HepG2 (cell line): ENCODE measurements around the gene AGER. TPM values are rescaled to one million over a fixed set of nuclear protein-coding genes. Genes with fewer than 3 reads are reported as not detected.

Source experiments
- ATAC-seq: fragments of 200-7000 bp; cut with Tn5 transposase; 3 replicates; pipeline ENCODE4 v1.9.1; 2020; ENCODE audit warnings: mild to moderate bottlenecking, moderate library complexity
- BruUV-seq: library from RNA; stranded (reverse); fragments of 400-500 nt; replicated peaks from 2 replicates; lab custom pipeline; 2021; lab: Mats Ljungman, UMichigan
- CTCF ChIA-PET: fragments of 300-600 bp; formaldehyde crosslinking; extraction: SDS; loops from one replicate; lab custom pipeline; 2021; ENCODE audit warnings: low total read pairs, inconsistent platforms, low intra/inter-chr PET ratio; lab: Yijun Ruan, JAX
- POLR2A ChIA-PET: fragments of 350-600 bp; sonication (Branson Sonifier 250); formaldehyde crosslinking; loops from one replicate; lab custom pipeline; 2020; ENCODE audit warnings: antibody characterized with exemption, inconsistent platforms; lab: Yijun Ruan, JAX
- DNase-seq: peaks from one replicate; pipeline ENCODE4 v3.0.0-alpha.2; 2015; ENCODE audit warnings: low spot score
- FAIRE-seq: peaks from 3 replicates; lab custom pipeline; 2011; peaks lifted over from hg19 to GRCh38; lab: Jason Lieb, UNC
- H2AFZ ChIP-seq: one replicate; pipeline ENCODE4 v1.6.1; 2011; ENCODE audit warnings: low read length, inconsistent platforms
- H3K27ac ChIP-seq: fragments of 300-600 bp; 3 replicates; pipeline ENCODE4 v1.8.0; 2011; ENCODE audit warnings: mixed run types, mild to moderate bottlenecking, mixed read lengths, low read length, inconsistent platforms; ENCODE audit not compliant: insufficient read depth; ENCODE audit errors: extremely low read length
- H3K27me3 ChIP-seq, 2 experiments: fragments of 200-600 bp in 1 of 2; 2 replicates in 1 of 2; 3 replicates in 1 of 2; pipeline versions ENCODE4 v1.6.0 to v1.8.0; 2011; ENCODE audit warnings: low read length in 2 of 2, mild to moderate bottlenecking in 2 of 2, moderate library complexity in 2 of 2, inconsistent platforms in 1 of 2; ENCODE audit not compliant: insufficient read depth in 2 of 2, control insufficient read depth in 1 of 2
- H3K36me3 ChIP-seq, 2 experiments: fragments of 200-600 bp in 1 of 2; replicated peaks in 1 of 2; 2 replicates in 1 of 2; 3 replicates in 1 of 2; pipeline versions ENCODE4 v1.5.1 to v1.8.0; 2011; ENCODE audit warnings: low read length in 2 of 2, inconsistent platforms in 1 of 2; ENCODE audit not compliant: insufficient read depth in 2 of 2, control insufficient read depth in 1 of 2
- H3K4me1 ChIP-seq: 2 replicates; pipeline ENCODE4 v1.5.1; 2012; ENCODE audit warnings: low read length, inconsistent platforms; ENCODE audit not compliant: insufficient read depth
- H3K4me2 ChIP-seq: 2 replicates; pipeline ENCODE4 v1.6.0; 2011; ENCODE audit warnings: low read depth, low read length, inconsistent platforms
- H3K4me3 ChIP-seq, 3 experiments: fragments of 200-600 bp in 1 of 3; sonication (generic), shearing (Covaris generic) in 1 of 3; replicated peaks in 1 of 3; 2 replicates each; pipeline ENCODE4 v1.5.1; 2011 to 2016; ENCODE audit warnings: low read length in 3 of 3, inconsistent platforms in 2 of 3, low read depth in 2 of 3, mild to moderate bottlenecking in 2 of 3, control low read depth in 1 of 3, mixed read lengths in 1 of 3; ENCODE audit not compliant: insufficient read depth in 1 of 3
- H3K79me2 ChIP-seq: one replicate; pipeline ENCODE4 v1.6.1; 2011; ENCODE audit warnings: low read length, inconsistent platforms; ENCODE audit not compliant: insufficient read depth
- H3K9ac ChIP-seq: 2 replicates; pipeline ENCODE4 v1.6.0; 2011; ENCODE audit warnings: mild to moderate bottlenecking, low read depth, low read length, inconsistent platforms; ENCODE audit not compliant: insufficient read depth
- H3K9me3 ChIP-seq: 2 replicates; pipeline ENCODE4 v1.5.1; 2012; ENCODE audit warnings: mild to moderate bottlenecking, low read length
- H4K20me1 ChIP-seq: 2 replicates; pipeline ENCODE4 v1.6.0; 2011; ENCODE audit warnings: inconsistent platforms, mild to moderate bottlenecking, low read length, moderate library complexity; ENCODE audit not compliant: insufficient read depth
- NFYC ChIP-seq: IDR thresholded peaks from 2 replicates; pipeline ENCODE4 v1.6.1; 2016; ENCODE audit warnings: missing genetic modification reagents, missing compliant biosample characterization
- RBM22 ChIP-seq: fragments of 200-400 bp; formaldehyde crosslinking; optimal IDR thresholded peaks from 2 replicates; pipeline ENCODE3; 2017; ENCODE audit warnings: mild to moderate bottlenecking, low read length, moderate library complexity
- SRF ChIP-seq: IDR thresholded peaks from 2 replicates; pipeline ENCODE4 v1.6.1; 2011; ENCODE audit warnings: mild to moderate bottlenecking, low read depth, low read length, moderate library complexity
- ZNF616 ChIP-seq: sonication (generic); formaldehyde crosslinking; IDR thresholded peaks from 2 replicates; pipeline ENCODE4 v1.5.0; 2020; ENCODE audit warnings: low read depth, mild to moderate bottlenecking, missing genetic modification reagents
- ZSCAN31 ChIP-seq: sonication (generic); formaldehyde crosslinking; IDR thresholded peaks from 2 replicates; pipeline ENCODE4 v1.5.0; 2020; ENCODE audit warnings: low read depth, mild to moderate bottlenecking, missing genetic modification reagents
- WGBS: methylation state at CpG from one replicate; pipeline ENCODE4 v1.1.6; 2017; ENCODE audit warnings: low lambda C conversion rate; 5-methylcytosine and 5-hydroxymethylcytosine counted together
- in situ Hi-C: cut with HindIII; loops from 2 replicates; pipeline ENCODE4 v1.10.0; 2017; ENCODE audit warnings: low pct_unique_long_range_greater_than_20kb; ENCODE audit not compliant: extremely low pct_ligation_motif_present
- intact Hi-C: fragments of 100-400 bp; cut with micrococcal nuclease; formaldehyde crosslinking; loops from one replicate; pipeline ENCODE4 v1.10.0; 2022; ENCODE audit not compliant: unreplicated experiment
- polyA plus RNA-seq, 8 experiments: library from polyadenylated mRNA; depleted of rRNA in 3 of 8; stranded (reverse) in 7 of 8; unstranded in 1 of 8; fragments of >200 nt; fragmentation: Illumina TruSeq in 4 of 8; extraction: Trizol in 4 of 8; gene quantifications; 2 replicates each; pipeline versions ENCODE4 v1.2.1 to v1.2.3, GENCODE V29; 2011 to 2016; ENCODE audit warnings: low read depth in 4 of 8, missing spikeins in 1 of 8, mixed read lengths in 1 of 8; ENCODE audit not compliant: insufficient read depth in 1 of 8
- total RNA-seq, 5 experiments: library from RNA; depleted of rRNA; stranded (reverse); fragments of >200 nt; fragmentation: Illumina TruSeq; extraction: Trizol; gene quantifications; 2 replicates each; pipeline ENCODE4 v1.2.3, GENCODE V29; 2016; ENCODE audit warnings: low read depth in 1 of 5
- TF ChIP-seq, protein P1 (sequence below): sonication (generic); formaldehyde crosslinking; IDR thresholded peaks from 2 replicates; pipeline ENCODE4 v1.4.0; 2020; ENCODE audit warnings: missing genetic modification reagents
- TF ChIP-seq, protein P2 (sequence below): sonication (generic); formaldehyde crosslinking; IDR thresholded peaks from 2 replicates; pipeline ENCODE4 v1.4.0; 2020; ENCODE audit warnings: missing genetic modification reagents
- TF ChIP-seq, protein P3 (sequence below), 2 experiments: IDR thresholded peaks; 2 replicates each; pipeline ENCODE4 v1.6.1; 2011 to 2012; ENCODE audit warnings: low read length in 2 of 2, borderline replicate concordance in 1 of 2, low read depth in 1 of 2, mild to moderate bottlenecking in 1 of 2, moderate library complexity in 1 of 2

Gene AGER
- total and polyA plus RNA-seq, 2 of the 13 experiments (the other 11 are each of a cell fraction or from before 2014, with no cell fraction given), result 1.9 to 5.1 TPM

DNA sequence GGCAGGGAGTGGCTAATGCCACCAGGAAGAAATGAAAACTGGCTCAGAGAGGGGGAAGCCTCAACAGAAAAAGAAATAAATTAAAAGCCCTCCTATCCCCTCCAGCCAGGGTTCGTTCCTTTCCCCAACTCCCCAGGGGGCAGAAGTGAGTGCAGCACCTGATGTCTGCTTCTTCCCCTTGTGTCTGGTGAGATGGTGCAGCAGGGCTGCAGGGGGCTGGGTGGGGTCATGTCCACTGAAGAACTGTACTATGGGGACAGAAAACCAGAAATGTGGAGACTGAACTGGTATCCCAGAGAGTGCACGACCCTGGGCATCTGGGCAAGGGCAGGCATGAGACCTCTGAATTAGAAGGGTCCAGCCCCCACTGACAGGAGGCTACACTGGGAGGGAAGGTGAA is 15.7 kb downstream of the AGER start (continued):
- TF ChIP-seq, protein P1, sequence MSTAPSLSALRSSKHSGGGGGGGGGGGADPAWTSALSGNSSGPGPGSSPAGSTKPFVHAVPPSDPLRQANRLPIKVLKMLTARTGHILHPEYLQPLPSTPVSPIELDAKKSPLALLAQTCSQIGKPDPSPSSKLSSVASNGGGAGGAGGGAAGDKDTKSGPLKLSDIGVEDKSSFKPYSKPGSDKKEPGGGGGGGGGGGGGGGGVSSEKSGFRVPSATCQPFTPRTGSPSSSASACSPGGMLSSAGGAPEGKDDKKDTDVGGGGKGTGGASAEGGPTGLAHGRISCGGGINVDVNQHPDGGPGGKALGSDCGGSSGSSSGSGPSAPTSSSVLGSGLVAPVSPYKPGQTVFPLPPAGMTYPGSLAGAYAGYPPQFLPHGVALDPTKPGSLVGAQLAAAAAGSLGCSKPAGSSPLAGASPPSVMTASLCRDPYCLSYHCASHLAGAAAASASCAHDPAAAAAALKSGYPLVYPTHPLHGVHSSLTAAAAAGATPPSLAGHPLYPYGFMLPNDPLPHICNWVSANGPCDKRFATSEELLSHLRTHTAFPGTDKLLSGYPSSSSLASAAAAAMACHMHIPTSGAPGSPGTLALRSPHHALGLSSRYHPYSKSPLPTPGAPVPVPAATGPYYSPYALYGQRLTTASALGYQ (CRISPR knock-in tag), result no peak
- TF ChIP-seq NFYC (CRISPR knock-in tag), result no peak
- TF ChIP-seq ZNF616, result no peak
- TF ChIP-seq, protein P2, sequence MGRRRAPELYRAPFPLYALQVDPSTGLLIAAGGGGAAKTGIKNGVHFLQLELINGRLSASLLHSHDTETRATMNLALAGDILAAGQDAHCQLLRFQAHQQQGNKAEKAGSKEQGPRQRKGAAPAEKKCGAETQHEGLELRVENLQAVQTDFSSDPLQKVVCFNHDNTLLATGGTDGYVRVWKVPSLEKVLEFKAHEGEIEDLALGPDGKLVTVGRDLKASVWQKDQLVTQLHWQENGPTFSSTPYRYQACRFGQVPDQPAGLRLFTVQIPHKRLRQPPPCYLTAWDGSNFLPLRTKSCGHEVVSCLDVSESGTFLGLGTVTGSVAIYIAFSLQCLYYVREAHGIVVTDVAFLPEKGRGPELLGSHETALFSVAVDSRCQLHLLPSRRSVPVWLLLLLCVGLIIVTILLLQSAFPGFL (CRISPR knock-in tag), result no peak

DNA sequence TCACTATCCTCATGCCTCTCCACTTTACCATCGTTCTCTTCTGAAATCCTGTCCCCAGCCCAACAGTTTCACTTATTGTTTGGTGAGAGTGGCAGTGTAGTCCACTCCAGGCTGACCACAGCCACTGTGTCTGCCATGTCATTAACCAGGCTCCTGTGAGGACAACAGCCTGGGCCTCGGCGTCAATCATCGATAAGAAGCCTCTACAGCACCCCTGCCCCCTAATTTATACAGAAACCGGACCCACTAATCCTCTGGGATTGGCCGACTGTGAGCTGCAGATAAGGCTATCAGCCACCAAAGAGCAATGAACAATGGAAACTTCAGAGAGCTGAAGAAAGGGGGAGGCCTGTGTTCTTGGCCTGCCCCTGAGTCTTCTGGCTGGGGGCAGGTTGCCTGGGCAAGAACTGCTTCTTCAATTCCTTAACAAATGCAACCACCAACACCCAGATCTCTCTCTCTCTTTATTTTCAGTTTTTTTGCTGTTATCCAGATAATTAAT is 16.2 kb downstream of the AGER start:
- whole genome bisulfite sequencing, result 89% methylated on average over 6 of the region's 6 CpGs
- no peaks in the 10 kb centered on the region for H3K9me3 ChIP-seq
- ChIA-PET CTCF (interaction anchor here (0.9 kb wide), 1 partner anchor 49 kb away, joined by 3 read pairs; no protein-coding TSS in a partner anchor), POLR2A (interaction anchor here (1.3 to 1.5 kb wide), 2 partner anchors 9 to 10 kb away, joined by 3 to 5 read pairs; partner anchors contain the start of gene AGPAT1)
- intact Hi-C loops, result no loop called here
- BruUV-seq, result TSS peak; percentile 41
- H3K36me3 ChIP-seq, result peaks cover 20 to 55% of the 10 kb centered on the region in 2 experiments
- H3K9ac ChIP-seq, result no peak overlapping the region
- TF ChIP-seq, protein P3, sequence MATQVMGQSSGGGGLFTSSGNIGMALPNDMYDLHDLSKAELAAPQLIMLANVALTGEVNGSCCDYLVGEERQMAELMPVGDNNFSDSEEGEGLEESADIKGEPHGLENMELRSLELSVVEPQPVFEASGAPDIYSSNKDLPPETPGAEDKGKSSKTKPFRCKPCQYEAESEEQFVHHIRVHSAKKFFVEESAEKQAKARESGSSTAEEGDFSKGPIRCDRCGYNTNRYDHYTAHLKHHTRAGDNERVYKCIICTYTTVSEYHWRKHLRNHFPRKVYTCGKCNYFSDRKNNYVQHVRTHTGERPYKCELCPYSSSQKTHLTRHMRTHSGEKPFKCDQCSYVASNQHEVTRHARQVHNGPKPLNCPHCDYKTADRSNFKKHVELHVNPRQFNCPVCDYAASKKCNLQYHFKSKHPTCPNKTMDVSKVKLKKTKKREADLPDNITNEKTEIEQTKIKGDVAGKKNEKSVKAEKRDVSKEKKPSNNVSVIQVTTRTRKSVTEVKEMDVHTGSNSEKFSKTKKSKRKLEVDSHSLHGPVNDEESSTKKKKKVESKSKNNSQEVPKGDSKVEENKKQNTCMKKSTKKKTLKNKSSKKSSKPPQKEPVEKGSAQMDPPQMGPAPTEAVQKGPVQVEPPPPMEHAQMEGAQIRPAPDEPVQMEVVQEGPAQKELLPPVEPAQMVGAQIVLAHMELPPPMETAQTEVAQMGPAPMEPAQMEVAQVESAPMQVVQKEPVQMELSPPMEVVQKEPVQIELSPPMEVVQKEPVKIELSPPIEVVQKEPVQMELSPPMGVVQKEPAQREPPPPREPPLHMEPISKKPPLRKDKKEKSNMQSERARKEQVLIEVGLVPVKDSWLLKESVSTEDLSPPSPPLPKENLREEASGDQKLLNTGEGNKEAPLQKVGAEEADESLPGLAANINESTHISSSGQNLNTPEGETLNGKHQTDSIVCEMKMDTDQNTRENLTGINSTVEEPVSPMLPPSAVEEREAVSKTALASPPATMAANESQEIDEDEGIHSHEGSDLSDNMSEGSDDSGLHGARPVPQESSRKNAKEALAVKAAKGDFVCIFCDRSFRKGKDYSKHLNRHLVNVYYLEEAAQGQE (IDR thresholded peaks at IDR 0.05; ENCODE audit: borderline replicate concordance in 1 of 2, low read depth in 1 of 2, low read length in 2 of 2), result no peak
- no peak for TF ChIP-seq SRF
- no peak for TF ChIP-seq ZSCAN31 (CRISPR knock-in tag)
- TF ChIP-seq RBM22, result peak; percentile 57
- H2AFZ ChIP-seq, result no peak overlapping the region
- FAIRE-seq (no peak), ATAC-seq (no peak), DNase-seq (no peak)
- no peaks in the 10 kb centered on the region for H4K20me1 ChIP-seq
- no peak overlapping the region for H3K27ac ChIP-seq
- H3K79me2 ChIP-seq, result peaks cover 6% of the 10 kb centered on the region
- no peak overlapping the region for H3K4me2 ChIP-seq
- H3K4me3 ChIP-seq, result no peak overlapping the region
- H3K27me3 ChIP-seq, result no peaks in the 10 kb centered on the region
- in situ Hi-C loops, result no loop called here
- H3K4me1 ChIP-seq, result peaks cover 5% of the 10 kb centered on the region
